ENCODE measurements around the gene SH3RF2. TPM values are rescaled to one million over a fixed set of nuclear protein-coding genes. Genes with fewer than 3 reads are reported as not detected.
"Not testable (repeated sequence)": the region's sequence is repeated elsewhere in the genome, so short reads cannot be mapped to it uniquely, and the experiment has no call there.

Gene SH3RF2, protein sequence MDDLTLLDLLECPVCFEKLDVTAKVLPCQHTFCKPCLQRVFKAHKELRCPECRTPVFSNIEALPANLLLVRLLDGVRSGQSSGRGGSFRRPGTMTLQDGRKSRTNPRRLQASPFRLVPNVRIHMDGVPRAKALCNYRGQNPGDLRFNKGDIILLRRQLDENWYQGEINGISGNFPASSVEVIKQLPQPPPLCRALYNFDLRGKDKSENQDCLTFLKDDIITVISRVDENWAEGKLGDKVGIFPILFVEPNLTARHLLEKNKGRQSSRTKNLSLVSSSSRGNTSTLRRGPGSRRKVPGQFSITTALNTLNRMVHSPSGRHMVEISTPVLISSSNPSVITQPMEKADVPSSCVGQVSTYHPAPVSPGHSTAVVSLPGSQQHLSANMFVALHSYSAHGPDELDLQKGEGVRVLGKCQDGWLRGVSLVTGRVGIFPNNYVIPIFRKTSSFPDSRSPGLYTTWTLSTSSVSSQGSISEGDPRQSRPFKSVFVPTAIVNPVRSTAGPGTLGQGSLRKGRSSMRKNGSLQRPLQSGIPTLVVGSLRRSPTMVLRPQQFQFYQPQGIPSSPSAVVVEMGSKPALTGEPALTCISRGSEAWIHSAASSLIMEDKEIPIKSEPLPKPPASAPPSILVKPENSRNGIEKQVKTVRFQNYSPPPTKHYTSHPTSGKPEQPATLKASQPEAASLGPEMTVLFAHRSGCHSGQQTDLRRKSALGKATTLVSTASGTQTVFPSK
- 100 to 1,000 TPM in 1 of 2 donors, 10 to 100 TPM in 1; 56.2 to 179 TPM for total RNA-seq
- long read RNA-seq, partial matches to known transcripts, result 24 of 27 reads
- long read RNA-seq, other reads (novel, unspliced or antisense), result 2 of 27 reads

DNA sequence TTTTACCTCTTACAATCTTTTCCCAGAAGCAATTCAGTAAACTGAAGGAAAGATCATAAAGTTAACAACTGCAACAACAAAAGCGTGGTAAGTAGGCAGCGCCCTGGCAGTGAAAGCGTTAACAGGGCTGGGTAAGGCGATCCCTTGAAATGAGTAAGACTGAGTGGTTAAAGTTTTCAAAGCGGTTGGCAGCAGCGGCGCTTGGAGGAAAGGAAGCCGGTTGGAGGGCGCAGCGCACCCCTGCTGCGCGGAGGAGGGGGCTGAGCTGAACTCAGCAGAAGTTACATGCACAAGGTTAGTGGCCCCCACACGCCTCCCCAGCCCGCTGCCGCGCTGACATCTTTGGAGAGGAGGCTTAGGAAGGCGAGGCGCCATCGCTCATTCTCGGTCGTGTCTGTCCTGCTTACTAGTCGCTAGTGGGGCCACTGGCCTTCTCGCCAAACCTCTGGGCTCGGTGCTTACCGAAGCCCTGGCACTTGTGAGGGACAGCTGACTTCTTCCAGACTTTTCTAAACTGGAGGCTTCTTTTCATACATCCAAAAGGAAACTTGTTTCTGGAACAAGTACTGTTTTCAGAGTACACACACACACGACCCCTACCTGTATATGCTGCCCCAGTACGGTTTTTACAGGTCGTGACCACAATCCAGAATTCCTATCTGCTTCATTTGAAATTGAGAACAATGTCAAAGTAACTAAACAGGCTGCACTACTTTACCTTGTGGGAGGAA lies at the start of gene SH3RF2:
Gene SH3RF2 (plus strand): TSS at position 178 of the 731 bp plus-strand sequence. CDS start 1,351 bp downstream, outside the sequence.
- ATAC-seq (peak; percentile 90), DNase-seq (peak; percentile 38)
- intact Hi-C loops (cut with DNase I), result loop anchor here in 1 of 2 donors (10.0 kb wide), 1 partner anchor 108 kb away; no protein-coding TSS in a partner anchor

DNA sequence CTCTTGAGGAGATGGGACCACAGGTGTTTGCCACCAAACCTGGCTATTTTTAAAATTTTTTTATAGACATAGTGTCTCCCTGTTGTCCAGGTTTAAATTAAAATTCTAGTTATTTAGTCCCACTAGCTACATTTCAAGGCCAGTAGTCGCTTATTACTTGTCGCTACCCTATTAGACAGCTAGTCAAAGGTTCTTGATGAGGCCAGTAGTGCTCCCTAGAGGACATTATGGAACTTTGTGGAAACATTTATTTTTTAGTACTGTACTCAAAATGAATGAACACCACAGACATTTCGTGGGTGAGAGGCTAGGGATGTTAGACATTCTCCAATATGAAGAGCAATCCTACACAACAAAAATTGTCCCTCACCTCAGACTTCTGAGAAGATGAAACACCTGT lies 49.2 kb upstream of the SH3RF2 start:
- ATAC-seq, result no peak
- DNase-seq, result no peak
- intact Hi-C loops (cut with DNase I), result no loop called here

DNA sequence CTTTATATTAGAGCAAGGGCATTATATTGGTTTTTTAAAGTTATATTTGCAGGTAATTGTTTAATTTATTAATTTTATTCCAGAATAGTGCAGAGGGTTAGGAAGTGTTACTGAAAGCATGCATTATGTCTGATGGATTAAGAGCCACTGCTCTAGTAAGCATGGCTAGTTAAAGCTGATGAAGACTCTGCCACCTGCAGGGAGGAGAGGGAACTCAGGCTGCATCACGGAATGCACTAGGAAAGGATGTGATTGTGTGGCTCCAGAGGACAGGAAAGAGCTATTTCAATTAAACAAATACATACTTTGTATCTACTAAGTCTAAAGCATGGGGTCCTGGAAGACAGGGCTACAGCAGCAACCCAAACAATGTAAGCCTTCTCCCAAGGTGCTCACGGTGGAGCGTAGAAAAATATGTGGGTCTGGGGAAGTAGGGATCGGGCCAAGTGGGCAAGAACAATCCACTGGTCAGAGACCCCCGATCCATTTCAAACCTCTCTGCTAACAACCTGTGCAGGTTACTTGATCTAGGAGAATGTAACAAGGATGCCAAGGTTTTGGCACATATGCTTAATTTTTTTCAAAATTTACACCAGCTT lies 48.3 kb upstream of the SH3RF2 start:
- intact Hi-C loops (cut with DNase I), result no loop called here
- DNase-seq, result no peak

DNA sequence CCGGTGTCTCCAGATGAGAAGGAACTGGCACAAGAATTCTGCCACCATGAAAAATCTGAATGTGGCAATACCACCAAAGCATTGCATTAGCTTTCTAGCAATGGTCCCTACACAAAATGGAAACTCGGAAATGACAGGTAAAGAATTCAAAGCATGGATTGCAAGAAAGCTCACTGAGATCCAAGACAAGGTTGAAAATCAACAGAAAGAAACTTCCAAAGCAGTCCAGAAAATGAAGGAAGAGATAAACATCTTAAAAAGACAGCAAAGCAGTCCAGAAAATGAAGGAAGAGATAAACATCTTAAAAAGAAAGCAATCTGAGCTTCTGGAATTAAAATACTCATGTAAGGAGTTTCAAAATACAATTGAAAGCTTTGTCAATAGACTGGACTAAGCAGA lies 46.8 kb upstream of the SH3RF2 start:
- intact Hi-C loops (cut with DNase I), result no loop called here
- ATAC-seq (no peak), DNase-seq (no peak)

More for the DNA sequence above, 48.3 kb upstream of the SH3RF2 start:
- ATAC-seq, result peak; percentile 82 to 85

DNA sequence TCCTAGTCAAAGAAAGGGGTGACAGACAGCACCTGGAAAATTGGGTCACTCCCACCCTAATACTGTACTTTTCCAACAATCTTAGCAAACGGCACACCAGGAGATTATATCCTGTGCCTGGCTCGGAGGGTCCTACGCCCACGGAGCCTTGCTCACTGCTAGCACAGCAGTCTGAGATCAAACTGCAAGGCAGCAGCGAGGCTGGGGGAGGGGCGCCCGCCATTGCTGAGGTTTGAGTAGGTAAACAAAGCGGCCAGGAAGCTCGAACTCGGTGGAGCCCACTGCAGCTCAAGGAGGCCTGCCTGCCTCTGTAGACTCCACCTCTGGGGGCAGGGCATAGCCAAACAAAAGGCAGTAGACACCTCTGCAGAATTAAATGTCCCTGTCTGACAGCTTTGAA lies 45.0 kb upstream of the SH3RF2 start:
- DNase-seq; intact Hi-C loops (cut with DNase I); ATAC-seq: not testable (repeated sequence)

DNA sequence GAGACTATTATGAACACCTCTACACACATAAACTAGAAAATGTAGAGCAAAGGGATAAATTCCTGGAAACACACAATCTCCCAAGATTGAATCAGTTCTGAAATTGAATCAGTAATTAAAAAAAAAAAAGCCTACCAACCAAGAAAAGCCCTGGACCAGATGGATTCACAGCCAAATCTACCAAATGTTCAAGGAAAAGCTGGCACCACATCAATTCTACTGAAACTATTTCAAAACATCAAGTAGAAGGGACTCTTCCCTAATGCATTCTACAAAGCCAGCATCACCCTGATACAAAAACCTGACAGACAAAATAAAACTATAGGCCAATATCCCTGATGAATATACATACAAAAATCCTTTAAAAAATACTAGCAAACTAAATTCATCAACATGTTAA lies 38.2 kb upstream of the SH3RF2 start:
- intact Hi-C loops (cut with DNase I), result no loop called here
- DNase-seq (no peak), ATAC-seq (no peak)

DNA sequence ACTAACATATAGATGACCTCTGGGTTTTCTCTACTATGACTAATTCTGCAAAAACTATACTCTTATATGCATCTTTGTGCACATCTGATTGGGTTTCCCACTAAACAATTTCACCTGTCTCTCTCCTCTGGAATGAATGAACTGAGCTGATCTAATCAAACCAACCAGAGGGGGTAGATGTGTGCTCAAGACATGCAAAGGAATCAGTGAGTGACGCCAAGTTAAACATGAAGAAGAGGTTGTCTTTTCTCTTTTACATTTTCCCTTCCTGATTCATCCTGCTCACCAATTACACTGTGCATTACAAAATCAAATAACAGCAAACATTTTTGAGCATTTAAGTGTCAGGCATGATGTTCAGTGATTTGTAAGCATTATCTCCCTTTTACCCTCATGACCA lies 34.0 kb upstream of the SH3RF2 start:
- intact Hi-C loops (cut with DNase I), result no loop called here
- no peak for ATAC-seq
- DNase-seq, result no peak

DNA sequence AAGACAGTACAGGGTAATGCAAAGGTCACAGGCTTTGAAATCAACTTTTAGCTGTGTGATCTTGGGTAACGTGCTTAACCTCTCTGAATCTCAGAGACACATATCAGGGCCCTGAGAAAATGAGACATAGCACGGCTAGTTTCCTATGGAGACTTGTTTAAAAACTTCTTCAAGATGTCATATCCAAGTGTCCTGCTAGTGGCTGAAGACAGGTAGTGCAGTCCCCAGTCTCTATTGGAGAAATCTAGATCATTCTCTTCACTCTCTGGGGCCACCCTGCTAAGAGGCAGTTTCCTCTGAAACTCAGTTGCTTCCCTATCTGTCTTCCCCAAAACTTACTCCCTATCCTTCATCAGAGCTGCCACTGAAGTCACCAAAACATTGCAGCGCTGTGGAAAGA lies 33.3 kb upstream of the SH3RF2 start:
- ATAC-seq (no peak), DNase-seq (no peak)
- intact Hi-C loops (cut with DNase I), result no loop called here

DNA sequence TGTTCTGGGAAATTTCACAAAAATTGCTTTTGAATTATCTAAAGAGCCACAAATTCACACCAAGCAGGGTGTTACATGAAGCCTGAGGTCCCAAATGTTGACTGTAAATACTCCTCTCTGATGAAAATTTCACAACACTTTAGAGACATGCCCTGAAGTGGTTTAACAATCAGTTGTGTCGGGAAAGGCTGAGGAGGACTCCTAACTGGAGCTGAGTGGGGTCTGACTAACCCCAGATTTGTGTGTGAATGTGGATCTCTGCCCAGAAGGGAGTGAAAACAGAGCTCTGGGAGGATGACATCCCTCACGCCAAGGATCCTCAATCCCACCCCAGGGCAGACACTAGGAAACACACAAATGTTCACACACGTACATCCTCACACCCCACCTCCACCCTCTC lies 32.5 kb upstream of the SH3RF2 start:
- intact Hi-C loops (cut with DNase I), result no loop called here
- no peak for ATAC-seq
- DNase-seq, result no peak

DNA sequence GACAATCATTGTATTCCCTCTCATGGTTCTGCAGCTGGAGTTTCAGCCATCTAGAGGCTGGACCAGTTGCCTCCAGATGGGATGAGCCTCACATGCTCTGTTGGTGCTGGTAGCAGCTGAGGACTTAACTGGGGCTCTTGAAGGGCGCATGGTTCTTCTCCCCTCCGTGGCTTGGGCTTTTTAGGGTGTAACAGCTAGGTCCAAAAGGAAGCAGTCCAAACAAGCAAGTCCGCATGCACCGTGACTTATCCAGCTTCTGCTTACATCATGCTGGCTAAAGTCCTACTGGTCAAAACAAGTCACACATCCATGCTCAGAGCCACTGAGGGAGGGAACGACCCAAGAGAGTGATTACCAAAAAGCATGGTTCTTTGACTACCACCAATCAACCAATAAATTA lies 31.6 kb upstream of the SH3RF2 start:
- intact Hi-C loops (cut with DNase I), result no loop called here
- ATAC-seq (no peak), DNase-seq (no peak)

DNA sequence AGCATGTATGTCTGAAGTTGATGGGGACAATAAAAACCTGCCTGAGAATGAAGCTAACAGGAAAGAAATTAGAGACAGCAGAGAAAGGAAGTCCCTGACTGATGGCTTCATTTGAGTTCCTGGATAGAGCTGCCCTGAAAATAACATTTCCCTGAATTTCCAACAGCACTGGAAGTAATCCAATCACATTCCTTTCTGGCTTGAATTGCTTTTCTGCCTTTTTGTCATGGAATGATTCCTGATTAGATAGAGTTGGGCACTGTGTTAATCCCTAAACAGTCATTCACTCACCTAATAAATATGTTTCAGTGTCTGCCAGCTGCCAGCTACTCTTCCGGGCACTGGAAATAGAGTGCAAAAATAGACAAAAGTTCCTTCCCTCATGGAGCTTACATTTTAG lies 30.0 kb upstream of the SH3RF2 start:
- no peak for DNase-seq
- intact Hi-C loops (cut with DNase I), result no loop called here
- ATAC-seq, result no peak

DNA sequence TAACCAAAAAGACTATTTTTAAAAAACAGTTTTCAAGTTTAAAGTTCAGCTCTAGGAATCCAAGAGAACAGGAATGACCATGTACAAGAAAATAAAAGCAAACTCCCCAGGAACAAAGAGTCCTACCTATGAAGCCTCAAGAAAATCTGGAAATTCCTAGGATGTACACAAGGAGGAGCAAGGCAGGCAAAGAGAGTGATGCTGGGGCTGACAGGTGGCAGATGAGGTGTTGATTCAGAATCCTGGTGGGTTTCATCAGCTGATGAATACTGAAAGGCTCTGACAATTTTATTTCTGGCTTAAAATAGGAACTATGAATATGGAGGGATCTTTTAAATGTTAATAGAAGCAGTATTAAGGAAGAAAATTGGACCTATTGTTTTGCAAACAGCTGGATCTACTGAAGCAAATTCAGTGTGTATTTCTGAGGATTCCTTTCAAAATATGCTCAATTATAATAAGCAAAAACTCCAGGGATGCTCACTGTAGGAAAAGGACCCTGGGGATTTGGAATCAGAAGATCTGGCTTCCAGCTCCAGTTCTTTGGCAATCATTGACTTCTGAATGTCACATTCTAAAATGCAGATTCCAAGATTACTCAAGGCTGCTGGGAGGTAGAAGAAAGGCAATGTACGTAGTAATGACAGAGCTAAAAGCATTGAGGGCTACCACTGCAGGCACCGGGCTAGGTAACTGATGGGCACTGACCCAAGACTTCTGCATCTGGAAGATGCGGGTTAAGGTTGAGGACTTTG lies 28.0 kb upstream of the SH3RF2 start:
- DNase-seq (no peak), ATAC-seq (no peak)
- intact Hi-C loops (cut with DNase I), result no loop called here

DNA sequence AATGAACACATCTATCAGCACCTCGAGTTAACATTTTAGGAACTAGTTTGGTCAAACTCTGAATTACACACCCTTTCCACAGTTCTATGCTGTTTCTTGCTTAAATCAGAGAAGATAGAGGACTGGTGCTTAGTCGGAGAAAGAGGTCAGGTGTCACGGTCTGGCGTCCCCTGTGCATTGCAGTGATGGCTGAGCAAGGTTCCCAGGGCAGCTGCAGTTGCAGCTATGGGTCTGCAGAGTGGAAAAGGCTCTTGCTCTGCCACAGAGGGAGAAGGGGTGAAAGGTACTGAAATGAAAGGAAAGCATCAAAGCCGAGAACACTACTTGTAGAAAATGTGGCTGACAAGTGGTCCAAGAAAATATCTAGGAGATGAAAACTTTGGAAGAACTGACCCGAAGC lies 25.2 kb upstream of the SH3RF2 start:
- intact Hi-C loops (cut with DNase I), result no loop called here
- ATAC-seq, result no peak
- DNase-seq, result no peak

DNA sequence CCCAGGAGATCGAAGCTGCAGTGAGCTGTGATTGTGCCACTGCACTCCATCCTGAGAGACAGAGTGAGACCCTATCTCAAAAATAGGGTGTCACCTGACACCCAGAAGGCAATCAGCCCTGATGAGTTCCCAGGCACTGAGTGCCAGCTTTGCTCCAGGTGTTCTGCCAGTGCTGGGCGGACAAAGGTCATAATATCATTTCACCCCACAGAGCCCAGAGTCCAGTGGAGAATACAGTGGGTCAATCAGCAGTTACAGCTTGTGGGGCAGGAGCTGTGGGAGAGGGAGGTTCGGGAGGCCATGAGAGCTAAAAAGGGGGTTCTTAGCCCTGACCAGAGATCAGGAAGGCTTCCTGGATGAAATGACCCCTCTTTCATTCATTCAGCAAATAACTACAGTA lies 24.4 kb upstream of the SH3RF2 start:
- DNase-seq (no peak), ATAC-seq (no peak)
- intact Hi-C loops (cut with DNase I), result no loop called here

DNA sequence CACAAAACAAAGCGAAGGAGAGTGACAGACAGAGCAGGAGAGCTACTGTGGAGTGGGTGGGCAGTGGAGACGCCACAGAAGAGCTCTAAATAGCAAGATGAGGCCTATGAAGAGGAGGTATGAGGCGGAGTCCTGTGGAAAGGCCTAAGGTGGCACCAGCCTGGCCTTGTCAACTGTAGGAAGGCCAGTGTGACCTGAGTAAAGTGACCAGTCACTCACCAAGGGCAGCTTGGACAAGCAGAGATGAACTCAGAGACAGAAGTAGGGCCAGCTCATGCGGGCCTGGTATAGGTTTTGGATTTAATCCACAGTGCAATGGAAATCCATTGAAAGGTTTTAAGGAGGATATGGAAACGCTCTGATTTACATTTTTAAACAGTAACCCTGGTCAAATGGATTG lies 23.8 kb upstream of the SH3RF2 start:
- no peak for ATAC-seq
- DNase-seq, result no peak
- intact Hi-C loops (cut with DNase I), result no loop called here

DNA sequence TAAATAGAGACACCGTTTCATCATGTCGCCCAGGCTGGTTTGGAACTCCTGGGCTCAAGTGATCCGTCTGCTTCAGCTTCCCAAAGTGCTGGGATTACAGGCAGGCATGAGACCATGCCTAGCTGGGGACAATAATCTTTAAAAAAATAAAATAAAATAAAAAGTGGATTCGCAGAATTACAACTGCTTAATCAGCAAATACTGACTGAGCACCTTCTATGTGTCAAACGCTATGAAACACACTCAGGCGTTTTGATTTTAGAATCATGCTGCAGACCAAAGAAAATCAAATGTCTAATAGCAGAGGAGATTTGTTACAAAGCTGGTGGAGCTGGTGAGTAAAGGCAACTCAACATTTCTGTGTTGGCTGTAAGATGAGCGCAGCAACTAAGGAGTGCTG lies 22.7 kb upstream of the SH3RF2 start:
- intact Hi-C loops (cut with DNase I), result no loop called here
- DNase-seq (no peak), ATAC-seq (no peak)

DNA sequence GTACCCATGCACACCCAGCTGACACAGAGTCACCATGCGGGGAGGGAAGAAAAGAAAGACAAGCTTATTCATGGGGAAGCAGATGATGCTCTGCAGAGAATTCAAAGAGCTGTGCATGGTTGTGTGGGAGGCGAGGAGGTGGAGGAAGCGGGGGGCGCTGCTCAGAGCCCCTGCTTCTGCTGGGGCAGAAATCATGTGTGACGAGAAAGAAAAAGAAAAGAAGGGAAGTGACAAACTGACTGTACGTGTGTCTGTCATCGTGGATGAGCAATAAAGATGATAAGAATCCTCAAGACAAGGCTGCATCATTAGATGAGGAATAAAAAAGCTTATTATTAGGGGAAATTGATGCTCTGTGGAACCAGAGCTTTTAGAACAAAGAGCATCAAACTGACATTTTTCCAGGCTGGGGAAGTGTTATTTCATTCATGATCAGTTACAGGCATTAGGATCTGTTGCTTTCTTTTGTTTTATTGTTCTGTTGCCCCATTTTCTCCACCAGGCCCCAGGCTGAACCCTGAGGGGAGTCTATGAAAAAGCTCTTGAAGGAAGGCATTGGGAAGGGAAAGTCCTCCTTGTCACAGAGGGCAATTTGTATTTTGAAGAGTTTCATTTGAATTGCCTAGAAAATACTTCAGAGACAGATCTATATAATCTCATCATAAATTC lies 20.3 kb upstream of the SH3RF2 start:
- intact Hi-C loops (cut with DNase I), result no loop called here
- no peak for DNase-seq
- ATAC-seq, result no peak

DNA sequence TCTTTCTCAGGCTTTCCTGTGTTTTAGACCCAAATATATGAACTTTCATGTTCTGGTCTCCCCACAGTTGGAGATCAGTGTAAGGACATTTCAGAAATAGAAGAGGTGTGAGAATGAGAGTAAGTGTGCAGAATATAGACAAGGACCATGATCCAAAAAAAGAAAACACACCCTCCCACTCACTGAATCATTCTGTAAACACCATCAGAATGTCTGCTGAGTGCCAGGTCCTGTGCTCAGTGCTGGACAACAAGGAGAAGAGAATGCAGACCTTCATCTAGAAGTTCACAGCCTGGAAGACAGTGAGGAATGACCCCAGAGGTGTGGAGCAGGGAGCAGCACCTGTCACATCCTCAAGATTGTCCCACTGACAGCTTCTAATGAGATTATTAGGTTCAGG lies 19.1 kb upstream of the SH3RF2 start:
- DNase-seq (no peak), ATAC-seq (peak; percentile 47 to 89)
- intact Hi-C loops (cut with DNase I), result no loop called here
